GM12891 (cell line): ENCODE measurements around the gene SMDT1.
"Not testable (repeated sequence)": the region's sequence is repeated elsewhere in the genome, so short reads cannot be mapped to it uniquely, and the experiment has no call there.

ENCODE experiments used
- DNase-seq: peaks from one replicate; pipeline ENCODE4 v3.0.0; 2011; ENCODE audit warnings: low spot score; ENCODE audit not compliant: insufficient read length
- FAIRE-seq: peaks from 2 replicates; lab custom pipeline; 2011; peaks lifted over from hg19 to GRCh38; lab: Jason Lieb, UNC
- PAX5 ChIP-seq: IDR thresholded peaks from 2 replicates; pipeline ENCODE4 v1.6.1; 2011; ENCODE audit warnings: low read length, moderate library complexity, mild to moderate bottlenecking; ENCODE audit not compliant: insufficient read depth, severe bottlenecking
- POLR2A ChIP-seq: IDR thresholded peaks from 2 replicates; pipeline ENCODE4 v1.6.1; 2011; ENCODE audit warnings: low read depth, low read length, control low read depth
- POLR2AphosphoS5 ChIP-seq: IDR thresholded peaks from 2 replicates; pipeline ENCODE4 v1.6.1; 2011; ENCODE audit warnings: low read depth, low read length, control low read depth
- POU2F2 ChIP-seq: IDR thresholded peaks from 2 replicates; pipeline ENCODE4 v1.6.1; 2011; ENCODE audit warnings: low read depth, mild to moderate bottlenecking, control low read depth, low read length, moderate library complexity
- SPI1 ChIP-seq: IDR thresholded peaks from 2 replicates; pipeline ENCODE4 v1.6.1; 2011; ENCODE audit warnings: low read depth, low read length, control low read depth
- TAF1 ChIP-seq: IDR thresholded peaks from 2 replicates; pipeline ENCODE4 v1.6.1; 2011; ENCODE audit warnings: low read depth, low read length, control low read depth

SMDT1 gene

GRCh38 chr22:42078469-42079318 lies 806 bp upstream of the SMDT1 start:
- no peak for DNase-seq
- FAIRE-seq: peak; percentile 40
- no peak for TF ChIP-seq POLR2AphosphoS5
- TF ChIP-seq SPI1: no peak
- no peak for TF ChIP-seq TAF1
- no peak for TF ChIP-seq POLR2A
- no peak for TF ChIP-seq POU2F2
- TF ChIP-seq PAX5: no peak

- FAIRE-seq (no peak), DNase-seq (no peak)
- TF ChIP-seq POU2F2 (no peak), POLR2A (no peak), TAF1 (no peak), POLR2AphosphoS5 (no peak)
Observed at GRCh38 chr22:42080287-42080686, 787 bp downstream of the SMDT1 start.

GRCh38 chr22:42083119-42083518 lies 3.6 kb downstream of the SMDT1 start:
- FAIRE-seq: no peak
- DNase-seq: no peak
- TF ChIP-seq PAX5 (no peak), POU2F2 (no peak), POLR2AphosphoS5 (no peak), SPI1 (no peak), TAF1 (no peak), POLR2A (no peak)

GRCh38 chr22:42084874-42085273 lies 5.4 kb downstream of the SMDT1 start:
- DNase-seq (no peak), FAIRE-seq (no peak)
- peak; percentile 13; the same call in 1 of the 2 replicates for TF ChIP-seq POLR2AphosphoS5
- TF ChIP-seq POU2F2: no peak
- TF ChIP-seq SPI1: no peak
- TF ChIP-seq POLR2A: no peak
- TF ChIP-seq TAF1: no peak
- no peak for TF ChIP-seq PAX5

GRCh38 chr22:42086051-42086450 lies 6.6 kb downstream of the SMDT1 start:
- FAIRE-seq: no peak
- TF ChIP-seq POU2F2 (no peak), POLR2A (no peak; the same call in 1 of the 2 replicates), SPI1 (no peak), PAX5 (no peak), POLR2AphosphoS5 (no peak), TAF1 (no peak)
- DNase-seq: no peak

GRCh38 chr22:42090596-42091454 lies 11.3 kb downstream of the SMDT1 start, which contains the start of gene NDUFA6:
NDUFA6 (minus strand) TSS chr22:42090772; CDS start chr22:42090744, 28 bp downstream.
- FAIRE-seq (peak; percentile 99), DNase-seq (peak; percentile 96)
- no peak for TF ChIP-seq PAX5
- no peak for TF ChIP-seq SPI1
- TF ChIP-seq POLR2A: peak; percentile 95
- no peak for TF ChIP-seq POU2F2
- TF ChIP-seq POLR2AphosphoS5: peak; percentile 88
- peak; percentile 95 for TF ChIP-seq TAF1

- peak; percentile 78 for FAIRE-seq
- TF ChIP-seq PAX5: no peak
- DNase-seq: no peak
Observed at GRCh38 chr22:42091455-42091782, 11.9 kb downstream of the SMDT1 start.

- TF ChIP-seq SPI1: no peak
- TF ChIP-seq POU2F2: no peak
- no peak for TF ChIP-seq PAX5
- TF ChIP-seq POLR2AphosphoS5: no peak
- TF ChIP-seq TAF1: no peak
- TF ChIP-seq POLR2A: no peak
- FAIRE-seq: no peak
Observed at GRCh38 chr22:42101199-42101598, 21.7 kb downstream of the SMDT1 start.

GRCh38 chr22:42104332-42104860 lies 24.9 kb downstream of the SMDT1 start:
- FAIRE-seq, DNase-seq: not testable (repeated sequence)

More at GRCh38 chr22:42101199-42101598, 21.7 kb downstream of the SMDT1 start:
- DNase-seq: no peak
